ENCODE results near the gene SH3BP5L. TPM values are rescaled to one million over a fixed set of nuclear protein-coding genes. Genes with fewer than 3 reads are reported as not detected.

Gene SH3BP5L
- total and polyA plus RNA-seq, 2 of the 8 experiments (the other 6 are each of a cell fraction or from before 2014, with no cell fraction given): 20.2 to 28.4 TPM

GRCh38 chr1:248840946-248841345 is 15.2 kb upstream of the SH3BP5L start:
- H2BK15ac ChIP-seq (ENCODE audit: low read length): no peak overlapping the region
- H3K18ac ChIP-seq (ENCODE audit: extremely low read depth, low read length): no peak overlapping the region
- H3K79me2 ChIP-seq (ENCODE audit: control insufficient read depth in 1 of 2, insufficient read depth in 2 of 2, low read length in 2 of 2): peaks cover 0 to 20% of the 10 kb centered on the region in 2 experiments; a peak in 2 of 4 replicates
- no peak overlapping the region for H3K56ac ChIP-seq (replicated peaks; ENCODE audit: insufficient read length, low read depth, low read length)
- no peak overlapping the region for H3K4ac ChIP-seq (replicated peaks; ENCODE audit: insufficient read length, low read depth, low read length)
- peaks cover 9% of the 10 kb centered on the region; the same call in 1 of the 2 replicates for H3K23me2 ChIP-seq (ENCODE audit: low read depth, low read length)
- H3K27ac ChIP-seq (ENCODE audit: low read depth, low read length): no peak overlapping the region
- no peak overlapping the region for H2BK12ac ChIP-seq (ENCODE audit: low read depth, low read length)
- H3K4me1 ChIP-seq (replicated peaks in 1 of 4; ENCODE audit: control insufficient read depth in 3 of 4, insufficient read depth in 4 of 4, low read length in 3 of 4): peaks cover 0 to 5% (median 2%) of the 10 kb centered on the region in 4 experiments; a peak in 3 of 7 replicates
- H2AFZ ChIP-seq (ENCODE audit: low read length): no peak overlapping the region
- no peak overlapping the region for H2BK20ac ChIP-seq (ENCODE audit: low read length)
- no peak overlapping the region for H3K4me3 ChIP-seq (ENCODE audit: extremely low read depth in 1 of 4, insufficient read depth in 2 of 4, low read depth in 3 of 4, low read length in 4 of 4)
- H3K79me1 ChIP-seq (ENCODE audit: low read depth, low read length): peaks cover 10% of the 10 kb centered on the region
- H3K4me2 ChIP-seq (ENCODE audit: insufficient read depth in 1 of 2, low read depth in 2 of 2, low read length in 2 of 2): no peak overlapping the region
- no peak for DNase-seq (ENCODE audit: low read depth in 1 of 2, low spot score in 2 of 2)
- H3K9me3 ChIP-seq (ENCODE audit: insufficient read depth in 2 of 2, low read depth in 1 of 2, low read length in 1 of 2): no peaks in the 10 kb centered on the region
- TF ChIP-seq RAD21 (IDR thresholded peaks at IDR 0.05 in 1 of 2, conservative IDR thresholded peaks at IDR 0.05 in 1 of 2; ENCODE audit: low read depth in 2 of 2, low read length in 2 of 2): no peak
- no peak overlapping the region for H3K23ac ChIP-seq (ENCODE audit: insufficient read length)
- H4K5ac ChIP-seq (ENCODE audit: insufficient read length, low read depth, low read length): no peak overlapping the region
- H3K36me3 ChIP-seq (ENCODE audit: control insufficient read depth in 2 of 4, insufficient read depth in 4 of 4, low read length in 3 of 4): peaks cover 0 to 11% (median 3%) of the 10 kb centered on the region in 4 experiments; a peak in 5 of 8 replicates
- ChIA-PET CTCF (ENCODE audit: partially characterized antibody) (interaction anchor here (0.7 to 5.3 kb wide), 23 partner anchors 9 to 160 kb away, joined by 3 to 58 read pairs (median 6); partner anchors contain the start of genes PGBD2, SH3BP5L and ZNF692), POLR2A (ENCODE audit: partially characterized antibody) (interaction anchor here (0.7 to 1.3 kb wide), 3 partner anchors 10 to 67 kb away, joined by 3 read pairs; no protein-coding TSS in a partner anchor)
- H2BK120ac ChIP-seq (replicated peaks; ENCODE audit: low read depth, low read length): no peak overlapping the region
- FAIRE-seq: no peak
- peaks cover 2 to 5% of the 10 kb centered on the region in 2 experiments for H4K20me1 ChIP-seq (replicated peaks in 1 of 2; ENCODE audit: control insufficient read depth in 1 of 2, insufficient read depth in 2 of 2, low read length in 2 of 2)
- H3K14ac ChIP-seq (ENCODE audit: insufficient read length): no peak overlapping the region
- H3K9ac ChIP-seq (replicated peaks in 1 of 4; ENCODE audit: extremely low read depth in 1 of 4, low read depth in 3 of 4, low read length in 3 of 4): no peak overlapping the region
- no peak overlapping the region for H2BK5ac ChIP-seq (ENCODE audit: low read depth, low read length)
- no peak overlapping the region for H2AK5ac ChIP-seq (ENCODE audit: low read depth, low read length)
- no peaks in the 10 kb centered on the region for H3K27me3 ChIP-seq (replicated peaks in 1 of 4; ENCODE audit: control insufficient read depth in 3 of 4, extremely low read depth in 1 of 4, insufficient read depth in 3 of 4, low read length in 3 of 4)
- H4K91ac ChIP-seq (replicated peaks; ENCODE audit: insufficient read length, low read length): no peak overlapping the region
- 94% methylated on average over 4 of the region's 4 CpGs; no CpG with 5 or more reads in 1 of the 2 experiments for WGBS, 2 experiments (ENCODE audit: extremely low coverage in 1 of 2, insufficient coverage in 1 of 2, insufficient read length in 1 of 2, insufficient replicate concordance in 2 of 2, low coverage in 1 of 2, low lambda C conversion rate in 2 of 2, missing lambda C conversion rate in 1 of 2)
- H4K8ac ChIP-seq (ENCODE audit: extremely low read depth, insufficient read depth, low read length): no peak overlapping the region

Data from H1 (cell line).